ENCODE data around the gene TTC9. TPM values are rescaled to one million over a fixed set of nuclear protein-coding genes. Genes with fewer than 3 reads are reported as not detected.

The TTC9 gene
- total and polyA plus RNA-seq, 5 donors from 2014 or later: 4.7 to 7.8 (median 5.6) TPM

- no peak overlapping the region for H3K4me3 ChIP-seq (ENCODE audit: low read depth, low read length)
- DNase-seq (no peak), ATAC-seq (ENCODE audit: low read depth in 2 of 2) (no peak)
- H3K27ac ChIP-seq (ENCODE audit: insufficient read depth, low read length, poor library complexity, severe bottlenecking): no peak overlapping the region
- H3K27ac Mint-ChIP-seq: peak overlapping the region in 2 of 3 donors; percentile 15 to 80
- peak overlapping the region in 1 of 4 donors; percentile 52 for H3K4me3 Mint-ChIP-seq
- H3K27me3 ChIP-seq (ENCODE audit: control insufficient read depth, insufficient read depth, low read length): no peaks in the 10 kb centered on the region
- H3K9me3 ChIP-seq (ENCODE audit: control insufficient read depth in 2 of 2, low read length in 2 of 2): no peaks in the 10 kb centered on the region
- H3K9me3 Mint-ChIP-seq: no peaks in the 10 kb centered on the region
- H3K27me3 Mint-ChIP-seq: no peaks in the 10 kb centered on the region
- H3K4me1 Mint-ChIP-seq: peaks cover 13 to 50% (median 24%) of the 10 kb centered on the region in 4 donors
- peaks cover 19% of the 10 kb centered on the region for H3K36me3 ChIP-seq (ENCODE audit: control insufficient read depth, insufficient read depth, low read length)
- H3K4me1 ChIP-seq (ENCODE audit: control insufficient read depth, insufficient read depth, low read length, poor library complexity, severe bottlenecking): peaks cover 14% of the 10 kb centered on the region
- peaks cover 21% of the 10 kb centered on the region for H3K36me3 Mint-ChIP-seq
Measured at GRCh38 chr14:70666361-70666686, 24.6 kb downstream of the TTC9 start.

GRCh38 chr14:70670992-70671651, 29.4 kb downstream of the TTC9 start:
- H3K9me3 ChIP-seq (ENCODE audit: control insufficient read depth in 2 of 2, low read length in 2 of 2): no peaks in the 10 kb centered on the region
- H3K27ac ChIP-seq (ENCODE audit: insufficient read depth, low read length, poor library complexity, severe bottlenecking): no peak overlapping the region
- H3K4me1 ChIP-seq (ENCODE audit: control insufficient read depth, insufficient read depth, low read length, poor library complexity, severe bottlenecking): no peaks in the 10 kb centered on the region
- Mint-ChIP-seq H3K9me3 (no peaks in the 10 kb centered on the region), H3K27ac (peak overlapping the region in 1 of 3 donors; percentile 80), H3K4me1 (peaks cover 5 to 19% (median 11%) of the 10 kb centered on the region in 4 donors), H3K27me3 (no peaks in the 10 kb centered on the region), H3K4me3 (no peak overlapping the region), H3K36me3 (peaks cover 28% of the 10 kb centered on the region)
- ATAC-seq (ENCODE audit: low read depth in 2 of 2) (no peak), DNase-seq (no peak)
- no peaks in the 10 kb centered on the region for H3K27me3 ChIP-seq (ENCODE audit: control insufficient read depth, insufficient read depth, low read length)
- H3K36me3 ChIP-seq (ENCODE audit: control insufficient read depth, insufficient read depth, low read length): peaks cover 30% of the 10 kb centered on the region
- H3K4me3 ChIP-seq (ENCODE audit: low read depth, low read length): no peak overlapping the region

GRCh38 chr14:70671652-70672644, 30.2 kb downstream of the TTC9 start:
- DNase-seq (no peak), ATAC-seq (ENCODE audit: low read depth in 2 of 2) (no peak)
- H3K36me3 Mint-ChIP-seq: peaks cover 31% of the 10 kb centered on the region
- no peak overlapping the region for H3K4me3 Mint-ChIP-seq
- Histone ChIP-seq H3K9me3 (ENCODE audit: control insufficient read depth in 2 of 2, low read length in 2 of 2) (no peaks in the 10 kb centered on the region), H3K4me3 (ENCODE audit: low read depth, low read length) (no peak overlapping the region), H3K27ac (ENCODE audit: insufficient read depth, low read length, poor library complexity, severe bottlenecking) (no peak overlapping the region), H3K4me1 (ENCODE audit: control insufficient read depth, insufficient read depth, low read length, poor library complexity, severe bottlenecking) (no peaks in the 10 kb centered on the region), H3K36me3 (ENCODE audit: control insufficient read depth, insufficient read depth, low read length) (peaks cover 30% of the 10 kb centered on the region), H3K27me3 (ENCODE audit: control insufficient read depth, insufficient read depth, low read length) (no peaks in the 10 kb centered on the region)
- H3K27ac Mint-ChIP-seq: no peak overlapping the region
- H3K9me3 Mint-ChIP-seq: no peaks in the 10 kb centered on the region
- peaks cover 3 to 11% (median 7%) of the 10 kb centered on the region in 4 donors for H3K4me1 Mint-ChIP-seq
- no peaks in the 10 kb centered on the region for H3K27me3 Mint-ChIP-seq

- DNase-seq: no peak
- no peak overlapping the region for H3K27ac Mint-ChIP-seq
- Histone ChIP-seq H3K9me3 (ENCODE audit: control insufficient read depth in 2 of 2, low read length in 2 of 2) (no peaks in the 10 kb centered on the region), H3K36me3 (ENCODE audit: control insufficient read depth, insufficient read depth, low read length) (peaks cover 2% of the 10 kb centered on the region), H3K4me1 (ENCODE audit: control insufficient read depth, insufficient read depth, low read length, poor library complexity, severe bottlenecking) (no peaks in the 10 kb centered on the region), H3K27ac (ENCODE audit: insufficient read depth, low read length, poor library complexity, severe bottlenecking) (no peak overlapping the region), H3K27me3 (ENCODE audit: control insufficient read depth, insufficient read depth, low read length) (no peaks in the 10 kb centered on the region), H3K4me3 (ENCODE audit: low read depth, low read length) (no peak overlapping the region)
- H3K4me3 Mint-ChIP-seq: no peak overlapping the region
- H3K4me1 Mint-ChIP-seq: peaks cover 0 to 6% (median 4%) of the 10 kb centered on the region in 4 donors
- H3K36me3 Mint-ChIP-seq: peaks cover 22% of the 10 kb centered on the region
- ATAC-seq (ENCODE audit: low read depth in 2 of 2): no peak
- no peaks in the 10 kb centered on the region for H3K9me3 Mint-ChIP-seq
- H3K27me3 Mint-ChIP-seq: no peaks in the 10 kb centered on the region
Measured at GRCh38 chr14:70677341-70677740, 35.6 kb downstream of the TTC9 start.

- Mint-ChIP-seq H3K27me3 (no peaks in the 10 kb centered on the region), H3K4me1 (peaks cover 0 to 3% (median 2%) of the 10 kb centered on the region in 4 donors), H3K9me3 (peaks cover 0 to 1% (median 0%) of the 10 kb centered on the region in 7 donors), H3K4me3 (no peak overlapping the region), H3K27ac (no peak overlapping the region), H3K36me3 (peaks cover 7% of the 10 kb centered on the region)
- ATAC-seq (ENCODE audit: low read depth in 2 of 2) (no peak), DNase-seq (no peak)
- Histone ChIP-seq H3K27ac (ENCODE audit: insufficient read depth, low read length, poor library complexity, severe bottlenecking) (no peak overlapping the region), H3K9me3 (ENCODE audit: control insufficient read depth in 2 of 2, low read length in 2 of 2) (no peaks in the 10 kb centered on the region), H3K27me3 (ENCODE audit: control insufficient read depth, insufficient read depth, low read length) (no peaks in the 10 kb centered on the region), H3K4me1 (ENCODE audit: control insufficient read depth, insufficient read depth, low read length, poor library complexity, severe bottlenecking) (no peaks in the 10 kb centered on the region), H3K36me3 (ENCODE audit: control insufficient read depth, insufficient read depth, low read length) (no peaks in the 10 kb centered on the region), H3K4me3 (ENCODE audit: low read depth, low read length) (no peak overlapping the region)
Measured at GRCh38 chr14:70680748-70681147, 39.0 kb downstream of the TTC9 start.

- no peaks in the 10 kb centered on the region for H3K27me3 Mint-ChIP-seq
- Histone ChIP-seq H3K27ac (ENCODE audit: insufficient read depth, low read length, poor library complexity, severe bottlenecking) (no peak overlapping the region), H3K9me3 (ENCODE audit: control insufficient read depth in 2 of 2, low read length in 2 of 2) (no peaks in the 10 kb centered on the region), H3K36me3 (ENCODE audit: control insufficient read depth, insufficient read depth, low read length) (no peaks in the 10 kb centered on the region), H3K4me3 (ENCODE audit: low read depth, low read length) (no peak overlapping the region), H3K4me1 (ENCODE audit: control insufficient read depth, insufficient read depth, low read length, poor library complexity, severe bottlenecking) (no peaks in the 10 kb centered on the region), H3K27me3 (ENCODE audit: control insufficient read depth, insufficient read depth, low read length) (no peaks in the 10 kb centered on the region)
- no peak overlapping the region for H3K4me3 Mint-ChIP-seq
- ATAC-seq (ENCODE audit: low read depth in 2 of 2) (no peak), DNase-seq (no peak)
- peaks cover 4% of the 10 kb centered on the region for H3K36me3 Mint-ChIP-seq
- H3K4me1 Mint-ChIP-seq: no peaks in the 10 kb centered on the region
- peaks cover 0 to 1% (median 0%) of the 10 kb centered on the region in 7 donors for H3K9me3 Mint-ChIP-seq
- H3K27ac Mint-ChIP-seq: peak overlapping the region in 1 of 3 donors; percentile 55
Measured at GRCh38 chr14:70683983-70684382, 42.3 kb downstream of the TTC9 start.

- DNase-seq (no peak), ATAC-seq (ENCODE audit: low read depth in 2 of 2) (no peak)
- peaks cover 4% of the 10 kb centered on the region for H3K36me3 Mint-ChIP-seq
- no peaks in the 10 kb centered on the region for H3K27me3 ChIP-seq (ENCODE audit: control insufficient read depth, insufficient read depth, low read length)
- no peak overlapping the region for H3K4me3 Mint-ChIP-seq
- H3K4me3 ChIP-seq (ENCODE audit: low read depth, low read length): no peak overlapping the region
- H3K27ac ChIP-seq (ENCODE audit: insufficient read depth, low read length, poor library complexity, severe bottlenecking): no peak overlapping the region
- H3K4me1 ChIP-seq (ENCODE audit: control insufficient read depth, insufficient read depth, low read length, poor library complexity, severe bottlenecking): no peaks in the 10 kb centered on the region
- H3K9me3 ChIP-seq (ENCODE audit: control insufficient read depth in 2 of 2, low read length in 2 of 2): no peaks in the 10 kb centered on the region
- peaks cover 0 to 1% (median 0%) of the 10 kb centered on the region in 7 donors for H3K9me3 Mint-ChIP-seq
- H3K27me3 Mint-ChIP-seq: no peaks in the 10 kb centered on the region
- no peaks in the 10 kb centered on the region for H3K4me1 Mint-ChIP-seq
- no peak overlapping the region for H3K27ac Mint-ChIP-seq
- no peaks in the 10 kb centered on the region for H3K36me3 ChIP-seq (ENCODE audit: control insufficient read depth, insufficient read depth, low read length)
Measured at GRCh38 chr14:70685474-70686197, 43.9 kb downstream of the TTC9 start.

Measured in CD4-positive, CD25-positive, alpha-beta regulatory T cell (primary cell).